GM23248 (cell line): ENCODE results near the gene FUT7. TPM values are rescaled to one million over a fixed set of nuclear protein-coding genes. Genes with fewer than 3 reads are reported as not detected.

Source experiments
- DNase-seq: peaks from one replicate; pipeline ENCODE4 v3.0.0-alpha.2; 2015
- H2AFZ ChIP-seq: fragments of 200-600 bp; sonication (generic); 2 replicates; pipeline ENCODE4 v1.6.1; 2016; ENCODE audit warnings: antibody characterized with exemption
- H3F3A ChIP-seq: fragments of 200-600 bp; sonication (generic); 2 replicates; pipeline ENCODE4 v1.6.1; 2016; ENCODE audit warnings: mild to moderate bottlenecking, antibody characterized with exemption, mixed run types; ENCODE audit not compliant: insufficient read depth
- H3K27ac ChIP-seq: fragments of 200-600 bp; sonication (generic); 2 replicates; pipeline ENCODE4 v1.5.1; 2016; ENCODE audit warnings: mild to moderate bottlenecking
- H3K27me3 ChIP-seq: fragments of 200-600 bp; sonication (generic); replicated peaks from 2 replicates; pipeline ENCODE4 v1.6.1; 2016; ENCODE audit warnings: mild to moderate bottlenecking; ENCODE audit not compliant: insufficient read depth
- H3K36me3 ChIP-seq: fragments of 200-600 bp; sonication (generic); 2 replicates; pipeline ENCODE4 v1.6.1; 2016; ENCODE audit warnings: low read depth, mild to moderate bottlenecking
- H3K4me1 ChIP-seq: fragments of 200-600 bp; sonication (generic); 2 replicates; pipeline ENCODE4 v1.6.1; 2016; ENCODE audit warnings: mild to moderate bottlenecking; ENCODE audit not compliant: insufficient read depth
- H3K4me2 ChIP-seq: fragments of 200-600 bp; sonication (generic); one replicate; pipeline ENCODE4 v1.6.1; 2016; ENCODE audit warnings: mild to moderate bottlenecking; ENCODE audit not compliant: unreplicated experiment
- H3K4me3 ChIP-seq: fragments of 200-600 bp; sonication (generic); 2 replicates; pipeline ENCODE4 v1.5.1; 2016; ENCODE audit warnings: mild to moderate bottlenecking
- H3K79me2 ChIP-seq: fragments of 200-600 bp; sonication (generic); 2 replicates; pipeline ENCODE4 v1.6.1; 2016; ENCODE audit warnings: mild to moderate bottlenecking; ENCODE audit not compliant: insufficient read depth
- H3K9ac ChIP-seq: fragments of 200-600 bp; sonication (generic); 2 replicates; pipeline ENCODE4 v1.6.1; 2016; ENCODE audit warnings: mild to moderate bottlenecking
- H3K9me2 ChIP-seq: fragments of 200-600 bp; sonication (generic); 2 replicates; pipeline ENCODE4 v1.6.1; 2016; ENCODE audit warnings: mixed run types, mild to moderate bottlenecking, moderate library complexity; ENCODE audit not compliant: insufficient read depth
- H3K9me3 ChIP-seq: fragments of 200-600 bp; sonication (generic); one replicate; pipeline ENCODE4 v1.6.1; 2017; ENCODE audit warnings: low read depth
- H4K20me1 ChIP-seq: fragments of 200-600 bp; sonication (generic); 2 replicates; pipeline ENCODE4 v1.6.0; 2016; ENCODE audit not compliant: insufficient read depth
- EZH2 ChIP-seq: fragments of 200-600 bp; sonication (generic); IDR thresholded peaks from 2 replicates; pipeline ENCODE4 v1.6.1; 2018; ENCODE audit warnings: antibody characterized with exemption, mild to moderate bottlenecking; ENCODE audit not compliant: insufficient read depth, poor library complexity, severe bottlenecking
- EZH2phosphoT487 ChIP-seq: fragments of 200-600 bp; sonication (generic); IDR thresholded peaks from 2 replicates; pipeline ENCODE4 v1.6.1; 2018; ENCODE audit warnings: antibody characterized with exemption, moderate library complexity, mild to moderate bottlenecking, low read depth; ENCODE audit not compliant: insufficient read depth
- WGBS, 2 experiments: methylation state at CpG; one replicate each; pipeline ENCODE4 v1.1.6; 2015 to 2017; ENCODE audit warnings: low lambda C conversion rate in 2 of 2, low coverage in 1 of 2; ENCODE audit errors: missing lambda C conversion rate in 2 of 2; 5-methylcytosine and 5-hydroxymethylcytosine counted together
- in situ Hi-C: fragments of 300-500 bp; cut with MboI; formaldehyde crosslinking; loops from 2 replicates; pipeline ENCODE4 v1.15.0; 2020
- polyA plus RNA-seq: library from polyadenylated mRNA; unstranded; fragments of >200 nt; fragmentation: Nextera tagmentation; extraction: Ambion mirVana; gene quantifications from 2 replicates; pipeline ENCODE4 v1.2.1, GENCODE V29; 2016
- total RNA-seq: library from RNA; depleted of rRNA; stranded (reverse); fragments of >200 nt; shearing (Covaris generic); gene quantifications from 2 replicates; pipeline ENCODE4 v1.2.3, GENCODE V29; 2014

Gene FUT7
- total and polyA plus RNA-seq, 2 experiments from 2014 or later = not detected

GRCh38 chr9:137018761-137019559, 12.9 kb downstream of the FUT7 start:
- no peaks in the 10 kb centered on the region for H4K20me1 ChIP-seq
- H3K9me2 ChIP-seq = no peaks in the 10 kb centered on the region
- no peak for DNase-seq
- H3K36me3 ChIP-seq = no peaks in the 10 kb centered on the region
- no peaks in the 10 kb centered on the region for H3K79me2 ChIP-seq
- no peak overlapping the region for H3K4me3 ChIP-seq
- H3K27me3 ChIP-seq = no peaks in the 10 kb centered on the region
- in situ Hi-C loops = no loop called here
- 88 to 95% methylated on average over 32 to 34 of the region's 36 CpGs for WGBS, 2 experiments
- H3K4me1 ChIP-seq = no peaks in the 10 kb centered on the region
- H2AFZ ChIP-seq = no peak overlapping the region
- no peak overlapping the region for H3K4me2 ChIP-seq
- H3K27ac ChIP-seq = no peak overlapping the region
- H3K9ac ChIP-seq = no peak overlapping the region
- no peaks in the 10 kb centered on the region for H3K9me3 ChIP-seq
- TF ChIP-seq EZH2phosphoT487 = no peak
- no peak for TF ChIP-seq EZH2
- H3F3A ChIP-seq = no peaks in the 10 kb centered on the region

DNA sequence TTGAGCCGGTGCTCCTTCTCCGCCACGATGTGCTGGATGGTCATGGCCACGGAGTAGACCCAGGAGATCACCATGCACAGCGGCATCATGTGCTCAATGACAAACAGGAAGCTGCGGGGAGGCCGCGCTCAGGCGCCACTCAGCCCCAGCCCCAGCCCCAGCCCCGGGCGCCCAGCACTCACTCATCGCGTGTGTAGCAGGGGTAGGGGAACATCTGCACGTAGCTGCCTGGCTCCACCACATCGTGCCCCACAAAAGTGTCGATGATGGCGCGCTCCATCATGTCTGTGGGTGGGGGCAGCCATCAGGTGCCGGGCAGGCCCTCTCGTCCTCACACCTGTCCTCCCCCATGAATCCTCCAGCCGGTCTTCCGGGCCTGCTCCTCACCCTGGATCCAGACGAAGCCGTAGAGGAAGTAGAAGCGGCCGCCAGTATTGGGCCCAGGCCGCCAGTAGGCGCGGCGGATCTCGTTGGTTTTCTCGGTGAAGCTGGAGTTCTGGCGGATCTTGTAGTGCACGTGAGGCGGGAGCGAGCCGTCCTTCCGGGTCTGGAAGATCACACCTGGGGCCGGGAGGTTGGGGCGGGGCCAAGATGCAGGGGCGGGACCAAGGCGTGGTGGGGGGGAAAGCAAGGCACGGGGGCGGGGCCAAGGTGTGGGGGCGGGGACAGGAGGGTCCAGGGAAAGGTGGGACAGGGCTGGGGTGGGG, 13.9 kb downstream of the FUT7 start:
- H4K20me1 ChIP-seq = no peaks in the 10 kb centered on the region
- WGBS, 2 experiments = 89 to 95% methylated on average over 29 to 45 of the region's 45 CpGs
- H3F3A ChIP-seq = no peaks in the 10 kb centered on the region
- no peaks in the 10 kb centered on the region for H3K9me3 ChIP-seq
- H3K4me2 ChIP-seq = no peak overlapping the region
- no peak overlapping the region for H3K27ac ChIP-seq
- H3K4me3 ChIP-seq = no peak overlapping the region
- no peaks in the 10 kb centered on the region for H3K4me1 ChIP-seq
- no peak for DNase-seq
- H3K79me2 ChIP-seq = no peaks in the 10 kb centered on the region
- no peaks in the 10 kb centered on the region for H3K27me3 ChIP-seq
- no peaks in the 10 kb centered on the region for H3K36me3 ChIP-seq
- no peaks in the 10 kb centered on the region for H3K9me2 ChIP-seq
- TF ChIP-seq EZH2phosphoT487 = no peak
- TF ChIP-seq EZH2 = no peak
- H3K9ac ChIP-seq = no peak overlapping the region
- no peak overlapping the region for H2AFZ ChIP-seq
- in situ Hi-C loops = no loop called here

GRCh38 chr9:137017071-137017470, 14.8 kb downstream of the FUT7 start:
- H3F3A ChIP-seq = no peaks in the 10 kb centered on the region
- no peaks in the 10 kb centered on the region for H4K20me1 ChIP-seq
- H3K4me1 ChIP-seq = no peaks in the 10 kb centered on the region
- H3K27me3 ChIP-seq = no peaks in the 10 kb centered on the region
- H3K9me3 ChIP-seq = no peaks in the 10 kb centered on the region
- no peak overlapping the region for H3K4me3 ChIP-seq
- no peak overlapping the region for H3K4me2 ChIP-seq
- in situ Hi-C loops = no loop called here
- H3K36me3 ChIP-seq = no peaks in the 10 kb centered on the region
- H3K9ac ChIP-seq = no peak overlapping the region
- H3K79me2 ChIP-seq = no peaks in the 10 kb centered on the region
- TF ChIP-seq EZH2 (no peak), EZH2phosphoT487 (no peak)
- no peak for DNase-seq
- WGBS, 2 experiments = 96% methylated on average over 23 to 28 of the region's 28 CpGs
- no peaks in the 10 kb centered on the region for H3K9me2 ChIP-seq
- H2AFZ ChIP-seq = no peak overlapping the region
- H3K27ac ChIP-seq = no peak overlapping the region

DNA sequence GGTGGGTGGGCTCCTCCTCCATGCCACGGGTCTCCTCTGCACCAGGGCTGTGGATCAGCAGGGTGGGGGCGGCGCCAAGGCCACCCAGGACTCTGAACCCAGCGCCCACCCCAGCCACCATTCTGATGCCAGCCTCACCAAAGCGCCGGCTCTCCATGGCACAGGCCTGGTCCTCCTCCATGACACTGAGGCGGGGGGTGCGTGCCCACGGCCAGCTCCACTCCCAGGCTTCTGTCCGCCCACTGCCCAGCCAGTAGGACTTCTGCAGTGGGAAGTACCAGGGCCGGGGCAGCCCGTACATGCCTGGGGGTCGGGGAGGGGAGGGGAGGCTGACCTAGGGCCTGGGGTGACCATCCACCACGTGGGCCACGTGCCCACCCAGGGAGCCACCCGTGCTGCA, 15.5 kb downstream of the FUT7 start:
- Histone ChIP-seq H4K20me1 (no peaks in the 10 kb centered on the region), H3K4me3 (no peak overlapping the region), H3K9me3 (no peaks in the 10 kb centered on the region), H3K27me3 (no peaks in the 10 kb centered on the region), H3K4me1 (no peaks in the 10 kb centered on the region), H3K79me2 (no peaks in the 10 kb centered on the region), H3K36me3 (no peaks in the 10 kb centered on the region), H2AFZ (no peak overlapping the region), H3K4me2 (no peak overlapping the region), H3K9ac (no peak overlapping the region), H3F3A (no peaks in the 10 kb centered on the region), H3K27ac (no peak overlapping the region), H3K9me2 (no peaks in the 10 kb centered on the region)
- 96 to 100% methylated on average over 5 to 6 of the region's 16 CpGs for WGBS, 2 experiments
- in situ Hi-C loops = no loop called here
- no peak for TF ChIP-seq EZH2
- no peak for DNase-seq
